Left ventricle myocardium inferior (tissue), 1 donor: ENCODE measurements around the gene ODAD2. TPM values are rescaled to one million over a fixed set of nuclear protein-coding genes. Genes with fewer than 3 reads are reported as not detected.
"Not testable (repeated sequence)": the region's sequence is repeated elsewhere in the genome, so short reads cannot be mapped to it uniquely, and the experiment has no call there.

Source experiments
- DNase-seq: peaks from one replicate; pipeline ENCODE4 v3.0.0-alpha.2; 2020
- H3K27ac ChIP-seq: fragments of 200-600 bp; replicated peaks from 2 replicates; pipeline ENCODE4 v1.8.0; 2021
- H3K27me3 ChIP-seq: fragments of 200-600 bp; 2 replicates; pipeline ENCODE4 v1.8.0; 2021; ENCODE audit warnings: low read depth
- H3K36me3 ChIP-seq: fragments of 200-600 bp; 2 replicates; pipeline ENCODE4 v1.8.0; 2021
- H3K4me1 ChIP-seq: fragments of 200-600 bp; 2 replicates; pipeline ENCODE4 v1.8.0; 2021
- H3K4me3 ChIP-seq: fragments of 200-600 bp; 2 replicates; pipeline ENCODE4 v1.8.0; 2021; ENCODE audit warnings: mild to moderate bottlenecking, moderate library complexity
- H3K9me3 ChIP-seq: fragments of 200-600 bp; replicated peaks from 2 replicates; pipeline ENCODE4 v1.8.0; 2021
- intact Hi-C: fragments of 100-400 bp; cut with micrococcal nuclease; formaldehyde crosslinking; loops from one replicate; pipeline ENCODE4 v1.11.0; 2022
- total RNA-seq: library from RNA; stranded (reverse); fragmentation: NEBNext Ultra II Directional; extraction: Animal tissue kit (Norgen Biotek cat#: 25700); gene quantifications from one replicate; pipeline ENCODE4 v1.2.1, GENCODE V29; 2021
- TF ChIP-seq, protein P1 (sequence below): fragments of 200-600 bp; IDR thresholded peaks from 2 replicates; pipeline ENCODE4 v1.8.0; 2021; ENCODE audit warnings: antibody characterized with exemption, mild to moderate bottlenecking, borderline replicate concordance
- donor health status: DM: no; HTN: yes; CAD: no; lungs with severe emphysema.

ODAD2 gene
- total RNA-seq, 1 donor from 2014 or later, result 0.58 TPM

DNA sequence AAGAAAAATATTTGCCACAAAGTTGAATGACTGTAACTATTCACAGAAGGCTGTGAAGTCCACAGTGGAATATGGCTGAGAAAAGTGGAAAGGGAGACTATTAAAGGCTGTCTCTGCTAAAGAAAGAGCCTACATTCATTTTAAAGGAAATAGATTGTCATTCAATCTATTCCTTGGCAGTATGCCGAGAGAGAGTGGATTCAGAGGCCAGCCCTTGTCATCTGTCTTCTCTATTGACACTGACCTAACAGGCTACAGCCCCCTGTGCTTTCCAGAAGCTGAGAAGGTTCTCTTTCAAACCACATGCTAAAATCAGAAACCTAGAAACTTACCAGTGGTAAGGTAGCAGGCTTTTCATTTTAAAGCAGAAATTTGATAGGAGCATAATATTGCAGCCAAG is 12.1 kb downstream of the ODAD2 start:
- no peak overlapping the region for H3K4me3 ChIP-seq
- intact Hi-C loops, result no loop called here
- no peaks in the 10 kb centered on the region for H3K9me3 ChIP-seq
- no peak for DNase-seq
- H3K27me3 ChIP-seq, result peaks cover 4% of the 10 kb centered on the region
- H3K4me1 ChIP-seq, result no peaks in the 10 kb centered on the region
- H3K27ac ChIP-seq, result no peak overlapping the region
- no peaks in the 10 kb centered on the region for H3K36me3 ChIP-seq
- TF ChIP-seq, protein P1, sequence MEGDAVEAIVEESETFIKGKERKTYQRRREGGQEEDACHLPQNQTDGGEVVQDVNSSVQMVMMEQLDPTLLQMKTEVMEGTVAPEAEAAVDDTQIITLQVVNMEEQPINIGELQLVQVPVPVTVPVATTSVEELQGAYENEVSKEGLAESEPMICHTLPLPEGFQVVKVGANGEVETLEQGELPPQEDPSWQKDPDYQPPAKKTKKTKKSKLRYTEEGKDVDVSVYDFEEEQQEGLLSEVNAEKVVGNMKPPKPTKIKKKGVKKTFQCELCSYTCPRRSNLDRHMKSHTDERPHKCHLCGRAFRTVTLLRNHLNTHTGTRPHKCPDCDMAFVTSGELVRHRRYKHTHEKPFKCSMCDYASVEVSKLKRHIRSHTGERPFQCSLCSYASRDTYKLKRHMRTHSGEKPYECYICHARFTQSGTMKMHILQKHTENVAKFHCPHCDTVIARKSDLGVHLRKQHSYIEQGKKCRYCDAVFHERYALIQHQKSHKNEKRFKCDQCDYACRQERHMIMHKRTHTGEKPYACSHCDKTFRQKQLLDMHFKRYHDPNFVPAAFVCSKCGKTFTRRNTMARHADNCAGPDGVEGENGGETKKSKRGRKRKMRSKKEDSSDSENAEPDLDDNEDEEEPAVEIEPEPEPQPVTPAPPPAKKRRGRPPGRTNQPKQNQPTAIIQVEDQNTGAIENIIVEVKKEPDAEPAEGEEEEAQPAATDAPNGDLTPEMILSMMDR, result no peak

DNA sequence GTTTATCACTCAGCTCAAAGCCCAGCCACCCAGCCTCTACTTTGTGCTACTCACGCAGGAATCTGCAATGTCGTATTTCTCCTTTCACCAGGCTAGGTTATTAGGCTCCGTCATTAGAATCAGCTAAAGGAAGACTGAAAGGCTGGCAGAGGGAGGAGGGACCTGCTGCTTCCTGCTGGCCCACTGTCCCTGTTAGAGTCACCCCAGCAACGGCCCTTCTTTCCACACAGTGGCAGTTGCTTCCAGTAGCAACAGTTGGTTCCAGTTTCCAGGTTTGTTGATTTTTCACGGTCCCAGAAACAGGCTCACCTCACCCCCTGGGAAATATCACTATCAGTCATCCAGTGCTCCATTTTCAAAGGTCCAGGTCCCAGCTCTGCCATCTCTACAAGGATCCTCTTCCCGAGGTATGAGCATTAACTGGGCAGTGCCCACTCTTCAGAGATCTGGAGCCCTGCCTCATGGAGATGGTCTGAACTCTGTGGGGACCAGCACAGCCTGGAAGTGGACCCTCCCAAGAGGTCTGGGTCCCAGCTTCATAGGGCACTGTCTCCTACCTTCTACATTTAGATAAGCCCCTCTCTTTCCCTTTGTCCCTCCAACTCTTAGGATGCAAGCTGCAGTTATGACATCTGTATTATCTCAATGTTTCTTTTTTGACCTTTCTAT is 15.9 kb downstream of the ODAD2 start:
- H3K9me3 ChIP-seq, result no peaks in the 10 kb centered on the region
- TF ChIP-seq, protein P1, result no peak
- DNase-seq, result no peak
- intact Hi-C loops, result no loop called here
- no peak overlapping the region for H3K4me3 ChIP-seq
- no peaks in the 10 kb centered on the region for H3K27me3 ChIP-seq
- H3K27ac ChIP-seq, result no peak overlapping the region
- H3K36me3 ChIP-seq, result no peaks in the 10 kb centered on the region
- H3K4me1 ChIP-seq, result no peaks in the 10 kb centered on the region

DNA sequence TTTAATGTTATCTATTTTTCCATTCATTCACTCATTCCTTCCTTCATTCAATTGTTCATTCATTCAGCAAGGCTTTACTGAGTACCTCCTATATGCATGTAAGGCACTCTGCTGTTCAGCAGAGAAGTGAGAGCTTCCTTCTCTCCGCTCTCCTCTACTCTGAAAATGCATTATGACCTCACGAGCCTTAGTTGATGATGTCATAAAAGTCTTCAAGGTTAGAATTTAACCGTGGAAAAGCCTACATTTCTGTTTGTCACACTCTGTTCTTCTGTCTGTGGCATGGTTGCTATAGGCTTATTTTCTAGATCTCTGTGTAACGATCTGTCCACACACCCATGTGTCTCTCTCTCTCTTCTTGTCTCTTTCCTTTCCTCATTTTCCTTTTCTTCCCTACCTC is 17.1 kb downstream of the ODAD2 start:
- TF ChIP-seq, protein P1, result no peak
- no peaks in the 10 kb centered on the region for H3K4me1 ChIP-seq
- H3K9me3 ChIP-seq, result peaks cover 6% of the 10 kb centered on the region
- intact Hi-C loops, result no loop called here
- no peak for DNase-seq
- H3K27ac ChIP-seq, result no peak overlapping the region
- no peak overlapping the region for H3K4me3 ChIP-seq
- H3K27me3 ChIP-seq, result no peaks in the 10 kb centered on the region
- no peaks in the 10 kb centered on the region for H3K36me3 ChIP-seq

DNA sequence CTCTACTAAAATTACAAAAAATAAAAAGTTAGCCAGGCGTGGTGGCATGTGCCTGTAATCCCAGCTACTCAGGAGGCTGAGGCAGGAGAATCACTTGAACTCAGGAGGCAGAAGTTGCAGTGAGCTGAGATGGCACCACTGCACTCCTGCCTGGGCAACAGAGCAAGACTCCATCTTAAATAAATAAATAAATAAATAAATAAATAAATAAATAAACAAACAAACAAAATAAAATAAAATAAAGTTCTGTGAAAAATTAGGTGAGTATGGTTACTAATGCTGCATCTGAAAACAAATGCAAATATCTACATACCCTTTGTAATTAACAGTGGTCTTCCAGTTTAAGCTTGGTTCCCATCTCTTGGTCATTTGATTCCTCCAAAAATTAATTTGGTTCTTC is 28.1 kb downstream of the ODAD2 start:
- DNase-seq, H3K4me1 ChIP-seq, H3K27me3 ChIP-seq, intact Hi-C loops, H3K4me3 ChIP-seq, H3K27ac ChIP-seq, H3K36me3 ChIP-seq: not testable (repeated sequence)
- H3K9me3 ChIP-seq, result peaks cover 11% of the 10 kb centered on the region

DNA sequence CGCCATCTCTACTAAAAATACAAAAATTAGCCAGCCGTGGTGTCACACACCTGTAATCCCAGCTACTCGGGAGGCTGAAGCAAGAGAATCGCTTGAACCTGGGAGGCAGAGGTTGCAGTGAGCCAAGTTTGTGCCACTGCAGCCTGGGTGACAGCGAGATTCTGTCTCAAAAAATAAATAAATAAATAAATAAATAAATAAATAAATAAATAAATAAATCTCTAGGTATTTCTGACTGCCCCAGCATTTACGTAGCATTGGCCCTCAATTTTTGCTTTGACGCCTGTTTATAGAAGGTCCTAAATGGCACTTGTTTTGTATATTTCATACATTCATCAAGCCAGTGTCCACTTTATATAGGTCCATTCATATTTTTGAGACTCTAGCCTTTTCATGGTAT is 28.9 kb downstream of the ODAD2 start:
- H3K27me3 ChIP-seq, H3K4me1 ChIP-seq, H3K27ac ChIP-seq, DNase-seq, intact Hi-C loops, H3K4me3 ChIP-seq, H3K36me3 ChIP-seq: not testable (repeated sequence)
- H3K9me3 ChIP-seq, result peaks cover 10% of the 10 kb centered on the region

DNA sequence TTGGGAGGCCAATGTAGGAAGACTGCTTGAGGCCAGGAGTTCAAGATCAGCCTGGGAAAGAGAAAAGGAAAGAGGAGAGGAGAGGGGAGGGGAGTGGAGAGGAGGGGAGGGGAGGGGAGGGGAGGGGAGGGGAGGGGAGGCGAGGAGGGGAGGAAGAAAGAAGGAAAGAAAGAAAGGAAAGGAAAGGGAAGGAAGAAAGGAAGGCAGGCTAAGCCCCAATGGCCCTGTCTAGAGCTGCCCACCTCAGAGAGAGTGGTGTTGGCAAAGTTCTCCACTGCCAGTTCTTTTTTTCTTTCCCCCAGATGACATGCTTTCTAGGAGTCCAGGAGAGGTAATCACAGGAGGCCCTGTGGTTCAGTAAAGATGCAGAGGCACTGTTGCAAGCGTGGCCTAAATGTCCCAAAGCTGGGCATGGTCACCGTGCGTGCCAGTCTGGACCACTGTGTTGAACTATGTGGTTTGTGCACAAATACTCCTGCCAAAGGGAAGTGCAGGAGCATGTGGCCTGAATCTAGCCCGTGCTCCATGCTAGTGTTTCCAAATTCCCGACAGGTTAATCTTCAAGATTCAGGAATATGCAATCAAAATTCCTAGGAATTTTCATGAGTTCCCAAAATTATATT is 39.7 kb downstream of the ODAD2 start:
- intact Hi-C loops, result no loop called here

DNA sequence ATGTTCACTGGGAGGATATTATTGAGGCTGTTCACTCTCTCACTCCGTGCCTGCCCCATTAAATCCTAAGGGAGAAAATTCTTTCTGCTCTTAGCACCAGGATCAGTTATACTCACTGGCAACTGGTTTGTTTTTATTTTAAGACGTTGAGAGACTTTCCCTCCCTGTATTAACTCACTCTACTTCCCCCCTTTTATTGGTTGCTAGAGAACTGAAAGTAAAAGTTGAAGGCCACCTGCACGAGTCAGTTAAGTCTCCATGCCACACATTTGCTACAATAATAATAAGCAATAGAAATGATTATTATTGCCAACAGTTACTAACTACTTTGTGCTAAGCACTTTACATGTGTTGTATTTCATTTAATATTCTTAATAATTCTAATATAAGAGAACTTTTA is 40.5 kb downstream of the ODAD2 start:
- H3K9me3 ChIP-seq, H3K36me3 ChIP-seq, DNase-seq, H3K27me3 ChIP-seq, H3K27ac ChIP-seq, intact Hi-C loops, H3K4me3 ChIP-seq, H3K4me1 ChIP-seq: not testable (repeated sequence)

More for the DNA sequence above, 39.7 kb downstream of the ODAD2 start:
- Histone ChIP-seq H3K27me3 (no peaks in the 10 kb centered on the region), H3K4me1 (no peaks in the 10 kb centered on the region), H3K9me3 (no peaks in the 10 kb centered on the region), H3K36me3 (no peaks in the 10 kb centered on the region), H3K27ac (no peak overlapping the region), H3K4me3 (no peak overlapping the region)
- no peak for DNase-seq
- TF ChIP-seq, protein P1, result no peak
